ENCODE results near the gene STPG1. TPM values are rescaled to one million over a fixed set of nuclear protein-coding genes. Genes with fewer than 3 reads are reported as not detected.

STPG1 gene
- total and polyA plus RNA-seq, 9 of the 15 experiments (the other 6 are each of a cell fraction or from before 2014, with no cell fraction given): 5.0 to 11.9 (median 8.3) TPM

GRCh38 chr1:24415334-24415909 is 1.8 kb upstream of the STPG1 start, which contains the start of gene NIPAL3 (continued):
- TF ChIP-seq CBX8 (IDR thresholded peaks at IDR 0.05; ENCODE audit: borderline replicate concordance, extremely low read depth, low read depth, low read length, poor library complexity, severe bottlenecking) (no peak), SFPQ (IDR thresholded peaks at IDR 0.05; ENCODE audit: low read depth, low read length) (no peak), COPS2 (conservative IDR thresholded peaks at IDR 0.05) (no peak), ZC3H8 (IDR thresholded peaks at IDR 0.05) (no peak), PRPF4 (IDR thresholded peaks at IDR 0.05; ENCODE audit: insufficient read depth, low read depth, low read length, poor library complexity, severe bottlenecking) (no peak), MYBL2 (IDR thresholded peaks at IDR 0.05; ENCODE audit: low read depth) (no peak; the same call in 1 of the 2 replicates), MYBL2 (CRISPR knock-in tag; IDR thresholded peaks at IDR 0.05; ENCODE audit: borderline replicate concordance) (no peak), ZBTB5 (IDR thresholded peaks at IDR 0.05) (no peak), AFF1 (IDR thresholded peaks at IDR 0.05; ENCODE audit: low read depth in 1 of 2, partially characterized antibody in 2 of 2) (no peak), THAP7 (CRISPR knock-in tag; IDR thresholded peaks at IDR 0.05) (no peak), ARID4B (CRISPR knock-in tag; IDR thresholded peaks at IDR 0.05) (no peak), NCOR1 (IDR thresholded peaks at IDR 0.05) (no peak), HDAC3 (IDR thresholded peaks at IDR 0.05; ENCODE audit: borderline replicate concordance, partially characterized antibody) (no peak)
